HEK293 (cell line): ENCODE results near the gene PAQR5.

Source experiments
- CTCF ChIA-PET: fragments of 350-600 bp; formaldehyde crosslinking; extraction: SDS; loops from one replicate; lab custom pipeline; 2021; ENCODE audit warnings: antibody characterized with exemption; lab: Yijun Ruan, JAX
- POLR2A ChIA-PET: fragments of 300-600 bp; formaldehyde crosslinking; extraction: SDS; loops from one replicate; lab custom pipeline; 2020; ENCODE audit warnings: antibody characterized with exemption, inconsistent platforms; lab: Yijun Ruan, JAX
- H3K27ac ChIP-seq: fragments of 200-500 bp; sonication (Bioruptor generic); 2 replicates; pipeline ENCODE4 v1.5.1; 2014; ENCODE audit warnings: low read depth, low read length, control low read depth, inconsistent platforms; ENCODE audit errors: extremely low read depth
- H3K36me3 ChIP-seq, 2 experiments: fragments of 200-500 bp in 1 of 2; sonication (Bioruptor generic) in 1 of 2; 1 replicate in 1 of 2; 2 replicates in 1 of 2; pipeline ENCODE4 v1.5.1; 2014 to 2017; ENCODE audit warnings: inconsistent platforms in 2 of 2, low read length in 2 of 2; ENCODE audit not compliant: control insufficient read depth in 2 of 2, insufficient read depth in 1 of 2
- H3K4me1 ChIP-seq: fragments of 200-500 bp; sonication (Bioruptor generic); 2 replicates; pipeline ENCODE4 v1.5.1; 2014; ENCODE audit warnings: mild to moderate bottlenecking, low read length, inconsistent platforms; ENCODE audit not compliant: control insufficient read depth, insufficient read depth
- H3K4me3 ChIP-seq: 2 replicates; pipeline ENCODE4 v1.5.1; 2011; ENCODE audit warnings: low read depth, mild to moderate bottlenecking, control low read depth, low read length, moderate library complexity
- H3K9me3 ChIP-seq: fragments of 200-500 bp; sonication (Bioruptor generic); 2 replicates; pipeline ENCODE4 v1.5.1; 2014; ENCODE audit warnings: low read depth, low read length, inconsistent platforms; ENCODE audit not compliant: control insufficient read depth, insufficient read depth
- HOXC10 ChIP-seq: sonication (generic); formaldehyde crosslinking; IDR thresholded peaks from 2 replicates; pipeline ENCODE4 v1.8.1; 2023; ENCODE audit warnings: mild to moderate bottlenecking, missing genetic modification reagents
- INSM2 ChIP-seq: fragments of 450-650 bp; formaldehyde crosslinking; IDR thresholded peaks from 2 replicates; pipeline ENCODE4 v1.5.1; 2016; ENCODE audit warnings: missing biosample characterization, missing genetic modification characterization
- KLF1 ChIP-seq: fragments of 450-650 bp; formaldehyde crosslinking; IDR thresholded peaks from 2 replicates; pipeline ENCODE4 v1.5.1; 2016; ENCODE audit warnings: missing biosample characterization, missing genetic modification characterization
- OVOL3 ChIP-seq: fragments of 450-650 bp; formaldehyde crosslinking; IDR thresholded peaks from 2 replicates; pipeline ENCODE4 v1.5.1; 2016; ENCODE audit warnings: missing biosample characterization, missing genetic modification characterization
- PATZ1 ChIP-seq: fragments of 450-650 bp; formaldehyde crosslinking; IDR thresholded peaks from 2 replicates; pipeline ENCODE4 v1.5.1; 2016; ENCODE audit warnings: missing biosample characterization, missing genetic modification characterization
- SP3 ChIP-seq: fragments of 450-650 bp; formaldehyde crosslinking; IDR thresholded peaks from 2 replicates; pipeline ENCODE4 v1.5.1; 2016; ENCODE audit warnings: missing biosample characterization, missing genetic modification characterization
- ZBTB11 ChIP-seq: fragments of 450-650 bp; formaldehyde crosslinking; conservative IDR thresholded peaks from 2 replicates; pipeline ENCODE4 v1.5.1; 2016; ENCODE audit warnings: low read depth, missing biosample characterization, missing genetic modification characterization
- ZBTB48 ChIP-seq: fragments of 450-650 bp; formaldehyde crosslinking; IDR thresholded peaks from 2 replicates; pipeline ENCODE4 v1.5.1; 2016; ENCODE audit warnings: missing biosample characterization, missing genetic modification characterization
- ZBTB7A ChIP-seq: fragments of 450-650 bp; formaldehyde crosslinking; IDR thresholded peaks from 2 replicates; pipeline ENCODE4 v1.5.1; 2016; ENCODE audit warnings: low read depth, missing biosample characterization, missing genetic modification characterization
- ZNF10 ChIP-seq: fragments of 450-650 bp; formaldehyde crosslinking; IDR thresholded peaks from 2 replicates; pipeline ENCODE4 v1.5.1; 2017; ENCODE audit warnings: missing biosample characterization, missing genetic modification characterization
- ZNF114 ChIP-seq: fragments of 450-650 bp; formaldehyde crosslinking; IDR thresholded peaks from 2 replicates; pipeline ENCODE4 v1.5.0; 2017; ENCODE audit warnings: missing biosample characterization, missing genetic modification characterization
- ZNF133 ChIP-seq: fragments of 450-650 bp; formaldehyde crosslinking; IDR thresholded peaks from 2 replicates; pipeline ENCODE4 v1.5.1; 2016; ENCODE audit warnings: missing biosample characterization, missing genetic modification characterization
- ZNF214 ChIP-seq: fragments of 450-650 bp; formaldehyde crosslinking; IDR thresholded peaks from 2 replicates; pipeline ENCODE4 v1.5.1; 2017; ENCODE audit warnings: missing biosample characterization, mild to moderate bottlenecking, missing genetic modification characterization, borderline replicate concordance
- ZNF266 ChIP-seq: fragments of 450-650 bp; formaldehyde crosslinking; IDR thresholded peaks from 2 replicates; pipeline ENCODE4 v1.5.1; 2016; ENCODE audit warnings: missing biosample characterization, missing genetic modification characterization, low read depth
- ZNF274 ChIP-seq, 2 experiments: fragments of 200-500 bp in 1 of 2; fragments of 450-650 bp in 1 of 2; sonication (Bioruptor generic) in 1 of 2; formaldehyde crosslinking in 1 of 2; IDR thresholded peaks; 2 replicates each; pipeline versions ENCODE4 v1.5.1 to v1.6.1; 2014 to 2016; ENCODE audit warnings: borderline replicate concordance in 1 of 2, inconsistent platforms in 1 of 2, low read length in 1 of 2, missing biosample characterization in 1 of 2, missing genetic modification characterization in 1 of 2
- ZNF280D ChIP-seq: fragments of 450-650 bp; formaldehyde crosslinking; IDR thresholded peaks from 2 replicates; pipeline ENCODE4 v1.5.1; 2016; ENCODE audit warnings: missing biosample characterization, missing genetic modification characterization
- ZNF513 ChIP-seq: fragments of 450-650 bp; IDR thresholded peaks from 2 replicates; pipeline ENCODE4 v1.5.1; 2018; ENCODE audit warnings: missing biosample characterization, missing genetic modification characterization
- ZNF600 ChIP-seq: fragments of 450-650 bp; formaldehyde crosslinking; IDR thresholded peaks from 2 replicates; pipeline ENCODE4 v1.5.1; 2016; ENCODE audit warnings: missing biosample characterization, missing genetic modification characterization
- ZNF626 ChIP-seq: fragments of 450-650 bp; sonication (Bioruptor Pico); formaldehyde crosslinking; IDR thresholded peaks from 2 replicates; pipeline ENCODE4 v1.5.1; 2018; ENCODE audit warnings: missing biosample characterization, missing genetic modification characterization, inconsistent platforms
- ZNF791 ChIP-seq: fragments of 450-650 bp; formaldehyde crosslinking; IDR thresholded peaks from 2 replicates; pipeline ENCODE4 v1.5.1; 2016; ENCODE audit warnings: missing biosample characterization, missing genetic modification characterization

Gene PAQR5

GRCh38 chr15:69413822-69414700, 115.3 kb downstream of the PAQR5 start, which contains the start of gene KIF23 (continued):
- TF ChIP-seq ZNF513 (tag by site-specific recombination), result 0 out of 2 replicates have a peak, but pooled peaks have one; percentile 25
- TF ChIP-seq ZNF600, result peak; percentile 81

GRCh38 chr15:69414701-69415167, 116.0 kb downstream of the PAQR5 start:
- Histone ChIP-seq H3K4me1 (peaks cover 12% of the 10 kb centered on the region), H3K9me3 (no peaks in the 10 kb centered on the region), H3K36me3 (peaks cover 27 to 33% of the 10 kb centered on the region in 2 experiments), H3K27ac (peak overlapping the region; percentile 98), H3K4me3 (peak overlapping the region; percentile 93)
- ChIA-PET CTCF (interaction anchor here (0.6 to 2.0 kb wide), 4 partner anchors 17 to 1052 kb away, joined by 3 to 10 read pairs (median 3); no protein-coding TSS in a partner anchor), POLR2A (interaction anchor here (0.9 to 2.5 kb wide), 10 partner anchors 9 to 125 kb away, joined by 3 to 30 read pairs (median 8); partner anchors contain the start of gene RPLP1)
- TF ChIP-seq PATZ1 (tag by site-specific recombination), result 0 out of 2 replicates have a peak, but pooled peaks have one; percentile 40
- TF ChIP-seq SP3, result 0 out of 2 replicates have a peak, but pooled peaks have one; percentile 9
- TF ChIP-seq INSM2 (tag by site-specific recombination), result peak; percentile 28; the same call in 1 of the 2 replicates
- TF ChIP-seq ZBTB11, result peak; percentile 8; the same call in 1 of the 2 replicates
- no peak; the same call in 1 of the 2 replicates for TF ChIP-seq ZNF266 (tag by site-specific recombination)
- TF ChIP-seq ZNF114 (tag by site-specific recombination), result no peak
- TF ChIP-seq OVOL3 (tag by site-specific recombination), result no peak
- peak; percentile 73 for TF ChIP-seq ZBTB48 (tag by site-specific recombination)
- TF ChIP-seq ZNF214, result no peak
- TF ChIP-seq ZBTB7A (tag by site-specific recombination), result 0 out of 2 replicates have a peak, but pooled peaks have one; percentile 53
- TF ChIP-seq ZNF626 (tag by site-specific recombination), result no peak
- no peak for TF ChIP-seq ZNF280D (tag by site-specific recombination)
- TF ChIP-seq ZNF791 (tag by site-specific recombination), result no peak
- no peak for TF ChIP-seq ZNF133
- TF ChIP-seq ZNF274 (IDR thresholded peaks at IDR 0.05; ENCODE audit: low read length), result no peak
- no peak for TF ChIP-seq ZNF274 (tag by site-specific recombination; IDR thresholded peaks at IDR 0.05; ENCODE audit: borderline replicate concordance)
- TF ChIP-seq HOXC10 (CRISPR knock-in tag), result no peak
- no peak for TF ChIP-seq ZNF10 (tag by site-specific recombination)
- 0 out of 2 replicates have a peak, but pooled peaks have one; percentile 15 for TF ChIP-seq KLF1 (tag by site-specific recombination)
